IMR-90 (cell line): Measurements from ENCODE around the gene MTMR1.

Experiments
- MAFK ChIP-seq: IDR thresholded peaks from 2 replicates; pipeline ENCODE4 v1.6.1; 2012; ENCODE audit warnings: low read depth, low read length, improper control_type of control experiment
- MXI1 ChIP-seq: IDR thresholded peaks from 2 replicates; pipeline ENCODE4 v1.6.1; 2012; ENCODE audit warnings: low read depth, mild to moderate bottlenecking, low read length, moderate library complexity, borderline replicate concordance
- POLR2A ChIP-seq: IDR thresholded peaks from 2 replicates; pipeline ENCODE4 v1.6.1; 2012; ENCODE audit warnings: mild to moderate bottlenecking, low read depth, low read length
- TF ChIP-seq, protein P1 (sequence below): conservative IDR thresholded peaks from 2 replicates; pipeline ENCODE4 v1.5.1; 2012; ENCODE audit warnings: mild to moderate bottlenecking, low read depth, low read length, improper control_type of control experiment

DNA sequence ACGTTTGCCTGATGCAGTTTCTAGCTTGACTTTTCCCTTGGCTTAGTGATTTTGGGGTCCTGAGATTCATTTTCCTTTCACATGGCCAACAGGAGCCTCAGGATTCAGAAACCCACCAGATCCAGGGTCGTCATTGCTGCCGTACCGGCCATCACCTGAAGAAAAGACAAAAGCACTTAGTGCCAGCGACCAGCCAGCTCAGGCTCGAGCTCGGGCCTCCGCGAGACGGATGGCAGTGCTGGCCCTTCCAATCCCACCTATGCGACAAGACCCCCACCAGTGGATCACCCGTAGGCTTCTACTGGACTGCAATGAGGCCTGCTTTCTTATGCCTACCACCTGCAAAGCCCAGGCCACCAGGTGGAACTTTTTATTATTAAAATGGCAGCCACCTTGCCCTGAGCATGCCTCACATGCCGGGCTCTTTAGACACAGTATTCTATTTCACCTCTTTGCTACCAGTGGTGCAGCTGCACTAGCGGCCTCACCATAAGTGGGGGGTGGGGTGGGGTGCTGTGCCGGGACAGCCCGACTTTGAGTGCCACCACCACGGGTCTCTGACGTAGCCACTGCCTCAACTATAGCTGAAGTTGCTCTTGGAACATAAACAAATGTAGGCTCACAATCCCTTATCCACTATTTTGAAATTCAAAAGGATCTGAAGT, 84.3 kb downstream of the MTMR1 start:
- TF ChIP-seq POLR2A, result no peak
- TF ChIP-seq, protein P1, sequence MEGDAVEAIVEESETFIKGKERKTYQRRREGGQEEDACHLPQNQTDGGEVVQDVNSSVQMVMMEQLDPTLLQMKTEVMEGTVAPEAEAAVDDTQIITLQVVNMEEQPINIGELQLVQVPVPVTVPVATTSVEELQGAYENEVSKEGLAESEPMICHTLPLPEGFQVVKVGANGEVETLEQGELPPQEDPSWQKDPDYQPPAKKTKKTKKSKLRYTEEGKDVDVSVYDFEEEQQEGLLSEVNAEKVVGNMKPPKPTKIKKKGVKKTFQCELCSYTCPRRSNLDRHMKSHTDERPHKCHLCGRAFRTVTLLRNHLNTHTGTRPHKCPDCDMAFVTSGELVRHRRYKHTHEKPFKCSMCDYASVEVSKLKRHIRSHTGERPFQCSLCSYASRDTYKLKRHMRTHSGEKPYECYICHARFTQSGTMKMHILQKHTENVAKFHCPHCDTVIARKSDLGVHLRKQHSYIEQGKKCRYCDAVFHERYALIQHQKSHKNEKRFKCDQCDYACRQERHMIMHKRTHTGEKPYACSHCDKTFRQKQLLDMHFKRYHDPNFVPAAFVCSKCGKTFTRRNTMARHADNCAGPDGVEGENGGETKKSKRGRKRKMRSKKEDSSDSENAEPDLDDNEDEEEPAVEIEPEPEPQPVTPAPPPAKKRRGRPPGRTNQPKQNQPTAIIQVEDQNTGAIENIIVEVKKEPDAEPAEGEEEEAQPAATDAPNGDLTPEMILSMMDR, result no peak
- TF ChIP-seq MXI1, result no peak
- TF ChIP-seq MAFK, result no peak
